NCI-H2171 (cell line): ENCODE measurements around the gene FRMD7.
"Not testable (repeated sequence)": the region's sequence is repeated elsewhere in the genome, so short reads cannot be mapped to it uniquely, and the experiment has no call there.

Experiments used
- DNase-seq: peaks from one replicate; lab custom pipeline; 2025; lab: John Stamatoyannopoulos, UW

Gene FRMD7

GRCh38 chrX:132093239-132093860, 34.5 kb downstream of the FRMD7 start:
- DNase-seq: no peak

- DNase-seq: no peak
Observed at GRCh38 chrX:132092439-132093065, 35.3 kb downstream of the FRMD7 start.

- no peak for DNase-seq
Observed at GRCh38 chrX:132090403-132091159, 37.2 kb downstream of the FRMD7 start.

- DNase-seq: no peak
Observed at GRCh38 chrX:132088864-132089263, 39.0 kb downstream of the FRMD7 start.

GRCh38 chrX:132086672-132087071, 41.1 kb downstream of the FRMD7 start:
- DNase-seq: no peak

GRCh38 chrX:132085786-132086185, 42.0 kb downstream of the FRMD7 start:
- no peak for DNase-seq

- DNase-seq: no peak
Observed at GRCh38 chrX:132077912-132078311, 49.9 kb downstream of the FRMD7 start.

GRCh38 chrX:132077414-132077813, 50.4 kb downstream of the FRMD7 start:
- DNase-seq: no peak

- DNase-seq: no peak
Observed at GRCh38 chrX:132071254-132071653, 56.6 kb downstream of the FRMD7 start.

GRCh38 chrX:132068405-132068804, 59.4 kb downstream of the FRMD7 start:
- no peak for DNase-seq

GRCh38 chrX:132063862-132064261, 64.0 kb downstream of the FRMD7 start:
- DNase-seq: no peak

GRCh38 chrX:132063334-132063733, 64.5 kb downstream of the FRMD7 start:
- DNase-seq: no peak

GRCh38 chrX:132059973-132060540, 67.8 kb downstream of the FRMD7 start:
- no peak for DNase-seq

GRCh38 chrX:132058975-132059374, 68.8 kb downstream of the FRMD7 start:
- DNase-seq: no peak

- no peak for DNase-seq
Observed at GRCh38 chrX:132058050-132058449, 69.8 kb downstream of the FRMD7 start.

- not testable (repeated sequence) for DNase-seq
Observed at GRCh38 chrX:132051778-132052177, 76.0 kb downstream of the FRMD7 start.

- DNase-seq: no peak
Observed at GRCh38 chrX:132046533-132046932, 81.3 kb downstream of the FRMD7 start.

- no peak for DNase-seq
Observed at GRCh38 chrX:132045456-132045855, 82.4 kb downstream of the FRMD7 start.

GRCh38 chrX:132044953-132045352, 82.9 kb downstream of the FRMD7 start:
- DNase-seq: no peak

- no peak for DNase-seq
Observed at GRCh38 chrX:132043977-132044376, 83.8 kb downstream of the FRMD7 start.

GRCh38 chrX:132041015-132041414, 86.8 kb downstream of the FRMD7 start:
- DNase-seq: no peak

- no peak for DNase-seq
Observed at GRCh38 chrX:132040066-132040465, 87.8 kb downstream of the FRMD7 start.

- DNase-seq: peak; percentile 2
Observed at GRCh38 chrX:132037479-132037993, 90.3 kb downstream of the FRMD7 start.
